Stomach (tissue), 9 donors: ENCODE results near the gene CFAP65. TPM values are rescaled to one million over a fixed set of nuclear protein-coding genes. Genes with fewer than 3 reads are reported as not detected.

Source experiments
- DNase-seq, 2 donors: peaks; one replicate each; pipeline versions ENCODE4 v3.0.0 to v3.0.0-alpha.2; 2013 to 2019
- H3K27ac ChIP-seq, 5 donors: fragments of 200-600 bp in 4 of 5; sonication (generic) in 4 of 5; one replicate each; pipeline ENCODE4 v1.5.1; 2013 to 2019; ENCODE audit warnings: mild to moderate bottlenecking in 1 of 5, moderate library complexity in 1 of 5
- H3K27me3 ChIP-seq, 3 donors: fragments of 200-600 bp; sonication (generic); one replicate each; pipeline ENCODE4 v1.5.1; 2017 to 2019; ENCODE audit warnings: mixed run types in 1 of 3
- H3K36me3 ChIP-seq, 4 donors: fragments of 200-600 bp; sonication (generic); 1 replicate in 3 of 4; 2 replicates in 1 of 4; pipeline ENCODE4 v1.5.1; 2016 to 2019
- H3K4me1 ChIP-seq, 4 donors: fragments of 200-600 bp; sonication (generic); one replicate each; pipeline ENCODE4 v1.5.1; 2016 to 2019
- H3K4me3 ChIP-seq, 4 donors: fragments of 200-600 bp; sonication (generic) in 3 of 4; one replicate each; pipeline ENCODE4 v1.5.1; 2016 to 2019; ENCODE audit warnings: mild to moderate bottlenecking in 1 of 4
- H3K9me3 ChIP-seq, 4 donors: fragments of 200-600 bp; sonication (generic); one replicate each; pipeline ENCODE4 v1.5.1; 2016 to 2019
- EP300 ChIP-seq: sonication (generic); formaldehyde crosslinking; IDR thresholded peaks from one replicate; pipeline ENCODE4 v1.6.1; 2017; ENCODE audit warnings: antibody characterized with exemption
- POLR2A ChIP-seq, 4 donors: fragments of 450-650 bp; IDR thresholded peaks; one replicate each; pipeline ENCODE4 v1.6.1; 2016; ENCODE audit warnings: antibody characterized with exemption in 4 of 4, control low read depth in 2 of 4, mild to moderate bottlenecking in 1 of 4, moderate library complexity in 1 of 4
- POLR2AphosphoS5 ChIP-seq, 3 donors: sonication (generic); formaldehyde crosslinking; IDR thresholded peaks; one replicate each; pipeline ENCODE4 v1.6.1; 2016; ENCODE audit warnings: antibody characterized with exemption in 3 of 3
- WGBS, 5 donors: extraction: QIAGEN DNeasy Blood & Tissue Kit in 3 of 5; methylation state at CpG; one replicate each; pipeline versions ENCODE4 v1.1.5 to v1.1.7; 2013 to 2018; 5-methylcytosine and 5-hydroxymethylcytosine counted together
- intact Hi-C: fragments of 100-400 bp; cut with DNase I; formaldehyde crosslinking; loops from one replicate; pipeline ENCODE4 v1.15.1; 2023; ENCODE audit warnings: low total_unique reads
- polyA plus RNA-seq, 3 donors: library from polyadenylated mRNA; stranded (reverse); fragments of 200-250 nt; gene quantifications; one replicate each; pipeline ENCODE4 v1.2.3, GENCODE V29; 2013
- total RNA-seq, 5 donors: library from RNA; depleted of rRNA; stranded (reverse); fragments of >200 nt; gene quantifications; one replicate each; pipeline versions ENCODE4 v1.1.0 to v1.2.3, GENCODE V29; 2014 to 2016
- TF ChIP-seq, protein P1 (sequence below), 7 experiments: fragments of 450-650 bp in 4 of 7; fragments of 200-600 bp in 3 of 7; sonication (generic) in 3 of 7; IDR thresholded peaks; one replicate each; pipeline ENCODE4 v1.5.1; 2016 to 2019; ENCODE audit warnings: antibody characterized with exemption in 7 of 7, control low read depth in 2 of 7, mild to moderate bottlenecking in 1 of 7
- donor health status: healthy with polysubstance abuse.
- donor health status: Bipolar disorder and iron deficiency.
- donor health status: healthy.

Gene CFAP65
- total and polyA plus RNA-seq, 8 donors: 0.10 to 2.6 TPM; not detected in 6

DNA sequence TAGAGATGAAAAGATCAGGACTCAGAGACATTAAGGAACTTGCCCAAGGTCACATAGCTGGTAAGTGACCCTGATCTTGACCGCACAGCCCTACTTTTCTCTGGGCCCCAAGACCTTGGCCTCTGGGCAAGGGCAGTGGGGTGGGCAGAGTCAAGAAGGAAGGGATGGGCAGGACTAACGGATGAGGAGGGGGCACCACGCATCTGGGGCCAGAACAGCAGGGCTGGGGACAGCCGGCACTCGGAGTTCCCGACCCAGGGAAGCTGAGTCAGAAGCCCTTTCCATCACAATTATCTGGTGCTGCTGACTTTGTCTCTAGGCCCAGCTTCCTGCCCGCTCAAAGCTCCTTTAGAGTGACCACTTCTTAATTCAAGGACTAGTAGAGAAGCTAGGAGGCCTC, 14.4 kb downstream of the CFAP65 start:
- H3K36me3 ChIP-seq: no peaks in the 10 kb centered on the region
- no peak overlapping the region for H3K4me3 ChIP-seq
- no peak for TF ChIP-seq POLR2AphosphoS5 (IDR thresholded peaks at IDR 0.05)
- TF ChIP-seq EP300: no peak
- TF ChIP-seq POLR2A (IDR thresholded peaks at IDR 0.05): no peak
- TF ChIP-seq, protein P1, sequence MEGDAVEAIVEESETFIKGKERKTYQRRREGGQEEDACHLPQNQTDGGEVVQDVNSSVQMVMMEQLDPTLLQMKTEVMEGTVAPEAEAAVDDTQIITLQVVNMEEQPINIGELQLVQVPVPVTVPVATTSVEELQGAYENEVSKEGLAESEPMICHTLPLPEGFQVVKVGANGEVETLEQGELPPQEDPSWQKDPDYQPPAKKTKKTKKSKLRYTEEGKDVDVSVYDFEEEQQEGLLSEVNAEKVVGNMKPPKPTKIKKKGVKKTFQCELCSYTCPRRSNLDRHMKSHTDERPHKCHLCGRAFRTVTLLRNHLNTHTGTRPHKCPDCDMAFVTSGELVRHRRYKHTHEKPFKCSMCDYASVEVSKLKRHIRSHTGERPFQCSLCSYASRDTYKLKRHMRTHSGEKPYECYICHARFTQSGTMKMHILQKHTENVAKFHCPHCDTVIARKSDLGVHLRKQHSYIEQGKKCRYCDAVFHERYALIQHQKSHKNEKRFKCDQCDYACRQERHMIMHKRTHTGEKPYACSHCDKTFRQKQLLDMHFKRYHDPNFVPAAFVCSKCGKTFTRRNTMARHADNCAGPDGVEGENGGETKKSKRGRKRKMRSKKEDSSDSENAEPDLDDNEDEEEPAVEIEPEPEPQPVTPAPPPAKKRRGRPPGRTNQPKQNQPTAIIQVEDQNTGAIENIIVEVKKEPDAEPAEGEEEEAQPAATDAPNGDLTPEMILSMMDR (IDR thresholded peaks at IDR 0.05): no peak
- intact Hi-C loops: loop anchor here (10.0 kb wide), 2 partner anchors 128 to 278 kb away; partner anchors contain the start of gene PTPRN
- H3K27ac ChIP-seq: no peak overlapping the region
- no peak for DNase-seq
- WGBS, 5 donors: 83 to 92% (median 86%) methylated on average over 4 to 7 of the region's 7 CpGs
- no peaks in the 10 kb centered on the region for H3K9me3 ChIP-seq
- peaks cover 0 to 51% (median 6%) of the 10 kb centered on the region in 3 donors for H3K27me3 ChIP-seq
- H3K4me1 ChIP-seq: no peaks in the 10 kb centered on the region

DNA sequence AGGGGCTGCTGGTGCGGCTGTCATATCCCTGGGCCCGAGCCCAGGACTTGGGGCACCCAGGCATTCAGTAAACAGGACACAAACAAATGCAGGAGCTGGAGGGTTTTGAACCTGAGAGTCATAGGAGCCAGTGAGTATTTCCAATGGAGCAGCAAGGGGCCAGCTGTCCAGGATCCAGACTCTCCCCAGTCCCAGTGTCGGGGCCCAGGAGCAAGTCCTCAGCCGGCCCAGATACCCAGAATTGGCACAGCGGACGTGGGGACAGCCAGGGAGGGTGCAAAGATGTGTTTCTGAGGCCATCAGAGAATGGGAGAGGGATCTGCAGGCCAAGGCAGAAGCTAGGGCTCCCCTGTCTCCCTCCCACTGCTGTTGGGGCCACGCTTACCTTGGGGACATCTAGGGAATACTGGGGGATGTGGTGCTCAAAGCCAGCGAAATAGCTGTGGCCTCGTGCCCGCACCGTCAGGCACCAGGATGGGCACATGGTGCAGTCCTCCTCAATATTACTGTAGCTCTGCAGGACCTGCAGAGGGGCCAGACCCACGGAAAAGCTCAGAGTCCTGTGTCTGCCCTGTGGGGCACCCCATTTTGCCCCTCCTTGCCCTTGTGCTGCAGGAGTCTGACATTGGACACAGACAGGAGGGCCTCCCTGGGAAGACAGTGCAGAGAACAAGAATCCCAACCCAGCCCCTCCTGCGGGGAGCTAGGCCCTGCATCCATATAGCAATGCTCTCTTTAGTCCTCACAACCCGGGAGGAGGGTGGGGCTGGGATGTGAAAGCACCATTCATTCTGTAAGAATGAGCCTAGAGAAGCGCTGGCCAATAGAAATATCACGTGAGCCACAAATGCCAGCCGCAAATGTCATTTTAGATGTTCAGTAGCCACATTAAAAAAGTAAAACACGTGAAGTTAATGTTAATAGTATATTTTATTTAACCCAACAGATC, 15.4 kb downstream of the CFAP65 start:
- WGBS, 5 donors: 80 to 91% (median 87%) methylated on average over 14 to 18 of the region's 18 CpGs
- no peak overlapping the region for H3K4me3 ChIP-seq
- DNase-seq: no peak
- no peak overlapping the region for H3K27ac ChIP-seq
- H3K4me1 ChIP-seq: no peaks in the 10 kb centered on the region
- H3K27me3 ChIP-seq: peaks cover 0 to 50% (median 5%) of the 10 kb centered on the region in 3 donors
- TF ChIP-seq, protein P1 (IDR thresholded peaks at IDR 0.05): no peak
- TF ChIP-seq EP300: no peak
- no peak for TF ChIP-seq POLR2AphosphoS5 (IDR thresholded peaks at IDR 0.05)
- TF ChIP-seq POLR2A (IDR thresholded peaks at IDR 0.05): no peak
- H3K36me3 ChIP-seq: no peaks in the 10 kb centered on the region
- intact Hi-C loops: loop anchor here (10.0 kb wide), 2 partner anchors 129 to 279 kb away; partner anchors contain the start of gene PTPRN
- H3K9me3 ChIP-seq: no peaks in the 10 kb centered on the region

DNA sequence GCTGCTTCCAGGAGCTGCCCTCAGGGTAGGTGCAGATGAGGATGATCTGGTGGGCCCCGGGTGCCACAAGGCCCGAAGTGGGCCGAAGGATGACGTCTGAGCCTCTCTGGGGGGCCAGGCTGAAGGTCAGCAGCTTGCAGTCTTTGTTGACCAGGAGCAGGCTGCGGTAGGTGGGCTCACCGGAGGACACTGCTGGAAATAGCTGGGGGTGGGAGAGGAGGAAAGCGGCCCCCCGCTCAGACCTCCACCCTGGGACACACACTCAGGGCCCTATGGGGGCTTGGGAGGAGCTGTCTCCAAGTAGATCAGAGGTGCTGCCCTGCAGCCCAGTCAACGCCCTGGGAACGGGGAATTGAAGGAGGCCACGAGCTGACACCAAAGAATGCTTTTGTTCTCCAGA, 17.3 kb downstream of the CFAP65 start:
- TF ChIP-seq POLR2A (IDR thresholded peaks at IDR 0.05): no peak
- no peak for TF ChIP-seq POLR2AphosphoS5 (IDR thresholded peaks at IDR 0.05)
- TF ChIP-seq, protein P1 (IDR thresholded peaks at IDR 0.05): no peak
- TF ChIP-seq EP300: no peak
- Histone ChIP-seq H3K4me1 (no peaks in the 10 kb centered on the region), H3K36me3 (no peaks in the 10 kb centered on the region), H3K9me3 (no peaks in the 10 kb centered on the region), H3K27ac (no peak overlapping the region), H3K27me3 (peaks cover 0 to 37% (median 0%) of the 10 kb centered on the region in 3 donors), H3K4me3 (no peak overlapping the region)
- 74 to 80% (median 77%) methylated on average over 10 to 11 of the region's 11 CpGs for WGBS, 5 donors
- no peak for DNase-seq
- intact Hi-C loops: loop anchor here (10.0 kb wide), 2 partner anchors 131 to 281 kb away; partner anchors contain the start of gene PTPRN

DNA sequence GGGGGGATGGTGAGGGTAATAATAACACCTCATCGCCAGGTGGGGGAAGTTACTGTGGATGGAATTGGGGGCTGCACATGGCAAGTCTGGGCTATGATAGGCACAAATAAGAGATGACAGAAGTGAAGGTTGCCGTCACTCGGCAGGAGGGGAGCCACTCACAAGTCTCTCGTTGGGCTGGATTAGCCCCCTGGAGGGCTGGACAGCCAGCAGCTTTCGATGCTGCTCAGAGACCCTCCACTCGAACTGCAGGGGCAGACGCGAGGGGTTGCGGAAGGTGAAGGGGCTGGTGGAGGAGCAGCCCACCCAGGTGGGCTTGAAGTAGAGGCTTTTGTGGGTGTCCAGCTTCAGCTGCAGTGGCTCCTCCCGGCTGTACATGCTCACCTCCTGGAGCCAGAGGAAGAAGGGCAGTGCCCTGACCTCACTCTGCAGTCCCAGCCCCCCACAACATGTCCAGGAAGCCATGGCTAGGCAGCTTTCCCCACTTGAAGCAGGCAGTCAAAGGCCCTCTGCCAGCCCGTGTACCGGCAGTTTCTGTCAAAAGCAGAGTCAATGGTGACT, 18.2 kb downstream of the CFAP65 start:
- TF ChIP-seq POLR2A (IDR thresholded peaks at IDR 0.05) (no peak), POLR2AphosphoS5 (IDR thresholded peaks at IDR 0.05) (no peak)
- TF ChIP-seq, protein P1 (IDR thresholded peaks at IDR 0.05): no peak
- no peak overlapping the region for H3K27ac ChIP-seq
- no peaks in the 10 kb centered on the region for H3K9me3 ChIP-seq
- no peaks in the 10 kb centered on the region for H3K36me3 ChIP-seq
- intact Hi-C loops: loop anchor here (10.0 kb wide), 2 partner anchors 132 to 282 kb away; partner anchors contain the start of gene PTPRN
- DNase-seq: no peak
- H3K27me3 ChIP-seq: peaks cover 0 to 38% (median 0%) of the 10 kb centered on the region in 3 donors
- 74 to 86% (median 77%) methylated on average over 11 to 12 of the region's 12 CpGs for WGBS, 5 donors
- H3K4me3 ChIP-seq: no peak overlapping the region
- H3K4me1 ChIP-seq: no peaks in the 10 kb centered on the region
